ENCODE data around the gene CPZ. TPM values are rescaled to one million over a fixed set of nuclear protein-coding genes. Genes with fewer than 3 reads are reported as not detected.

The CPZ gene
- total RNA-seq, 1 donor from 2014 or later: 4.9 TPM

GRCh38 chr4:8607603-8608481, 15.3 kb downstream of the CPZ start:
- Mint-ChIP-seq H3K36me3 (no peaks in the 10 kb centered on the region), H3K9me3 (no peaks in the 10 kb centered on the region), H3K4me3 (no peak overlapping the region), H3K27me3 (peaks cover 6% of the 10 kb centered on the region), H3K4me1 (ENCODE audit: unreplicated experiment) (no peaks in the 10 kb centered on the region), H3K27ac (no peak overlapping the region)
- peak; percentile 86 for DNase-seq (ENCODE audit: extremely low spot score, unreplicated experiment)
- peak; percentile 99 for TF ChIP-seq CTCF (conservative IDR thresholded peaks at IDR 0.05)

GRCh38 chr4:8608714-8609391, 16.3 kb downstream of the CPZ start:
- H3K4me3 Mint-ChIP-seq: no peak overlapping the region
- no peak overlapping the region for H3K27ac Mint-ChIP-seq
- DNase-seq (ENCODE audit: extremely low spot score, unreplicated experiment): no peak

GRCh38 chr4:8609406-8609805, 16.8 kb downstream of the CPZ start:
- Mint-ChIP-seq H3K27ac (no peak overlapping the region), H3K27me3 (peaks cover 6% of the 10 kb centered on the region), H3K36me3 (no peaks in the 10 kb centered on the region), H3K9me3 (no peaks in the 10 kb centered on the region), H3K4me3 (no peak overlapping the region), H3K4me1 (ENCODE audit: unreplicated experiment) (no peaks in the 10 kb centered on the region)
- DNase-seq (ENCODE audit: extremely low spot score, unreplicated experiment): no peak
- TF ChIP-seq CTCF (conservative IDR thresholded peaks at IDR 0.05): no peak

More at GRCh38 chr4:8608714-8609391, 16.3 kb downstream of the CPZ start:
- Mint-ChIP-seq H3K9me3 (no peaks in the 10 kb centered on the region), H3K27me3 (peaks cover 6% of the 10 kb centered on the region), H3K36me3 (no peaks in the 10 kb centered on the region), H3K4me1 (ENCODE audit: unreplicated experiment) (no peaks in the 10 kb centered on the region)
- no peak for TF ChIP-seq CTCF (conservative IDR thresholded peaks at IDR 0.05)

- no peaks in the 10 kb centered on the region for H3K9me3 Mint-ChIP-seq
- no peaks in the 10 kb centered on the region for H3K4me1 Mint-ChIP-seq (ENCODE audit: unreplicated experiment)
- H3K27ac Mint-ChIP-seq: no peak overlapping the region
- no peak for TF ChIP-seq CTCF (conservative IDR thresholded peaks at IDR 0.05)
- peaks cover 6% of the 10 kb centered on the region for H3K27me3 Mint-ChIP-seq
- no peaks in the 10 kb centered on the region for H3K36me3 Mint-ChIP-seq
- DNase-seq (ENCODE audit: extremely low spot score, unreplicated experiment): no peak
- no peak overlapping the region for H3K4me3 Mint-ChIP-seq
Observed at GRCh38 chr4:8609824-8610350, 17.3 kb downstream of the CPZ start.

GRCh38 chr4:8610858-8611616, 18.5 kb downstream of the CPZ start:
- TF ChIP-seq CTCF (conservative IDR thresholded peaks at IDR 0.05): no peak
- peaks cover 4% of the 10 kb centered on the region for H3K4me1 Mint-ChIP-seq (ENCODE audit: unreplicated experiment)
- DNase-seq (ENCODE audit: extremely low spot score, unreplicated experiment): no peak
- no peak overlapping the region for H3K4me3 Mint-ChIP-seq
- peaks cover 6% of the 10 kb centered on the region for H3K27me3 Mint-ChIP-seq
- no peaks in the 10 kb centered on the region for H3K36me3 Mint-ChIP-seq
- H3K27ac Mint-ChIP-seq: no peak overlapping the region
- H3K9me3 Mint-ChIP-seq: no peaks in the 10 kb centered on the region
